Stimulated activated naive CD4-positive, alpha-beta T cell treated with Interleukin-2 at 50 U/mL for 16 hours (primary cell): Measurements from ENCODE around the gene PLA2G12A.
"Not testable (repeated sequence)": the region's sequence is repeated elsewhere in the genome, so short reads cannot be mapped to it uniquely, and the experiment has no call there.

ENCODE experiments used
- DNase-seq: peaks from one replicate; lab custom pipeline; 2025; lab: John Stamatoyannopoulos, UW

Gene PLA2G12A

GRCh38 chr4:109678925-109679324 is 50.9 kb downstream of the PLA2G12A start:
- not testable (repeated sequence) for DNase-seq

GRCh38 chr4:109678472-109678871 is 51.4 kb downstream of the PLA2G12A start:
- DNase-seq: not testable (repeated sequence)

- no peak for DNase-seq
These were observed 53.0 kb downstream of the PLA2G12A start for GRCh38 chr4:109676886-109677285.

- DNase-seq: no peak
These were observed 54.0 kb downstream of the PLA2G12A start for GRCh38 chr4:109675843-109676242.

- DNase-seq: no peak
These were observed 54.7 kb downstream of the PLA2G12A start for GRCh38 chr4:109675181-109675580.

GRCh38 chr4:109673303-109673702 is 56.6 kb downstream of the PLA2G12A start:
- no peak for DNase-seq

- DNase-seq: no peak
These were observed 57.5 kb downstream of the PLA2G12A start for GRCh38 chr4:109672169-109672930.

- no peak for DNase-seq
These were observed 58.5 kb downstream of the PLA2G12A start for GRCh38 chr4:109671350-109671749.

GRCh38 chr4:109665783-109666485 is 63.9 kb downstream of the PLA2G12A start:
- no peak for DNase-seq

- no peak for DNase-seq
These were observed 67.1 kb downstream of the PLA2G12A start for GRCh38 chr4:109662771-109663170.

GRCh38 chr4:109662116-109662515 is 67.8 kb downstream of the PLA2G12A start:
- DNase-seq: no peak
